GM12874 (cell line): ENCODE data around the gene TBXT.

Experiments used
- CTCF ChIP-seq: IDR thresholded peaks from 2 replicates; pipeline ENCODE4 v1.5.1; 2011; ENCODE audit warnings: low read depth, mild to moderate bottlenecking, control low read depth, low read length, moderate library complexity; ENCODE audit not compliant: insufficient read depth

The TBXT gene

GRCh38 chr6:166167801-166168615 is at the start of gene TBXT:
Gene TBXT (minus strand): TSS chr6:166167851. CDS start chr6:166167591, 260 bp downstream.
- TF ChIP-seq CTCF: no peak

DNA sequence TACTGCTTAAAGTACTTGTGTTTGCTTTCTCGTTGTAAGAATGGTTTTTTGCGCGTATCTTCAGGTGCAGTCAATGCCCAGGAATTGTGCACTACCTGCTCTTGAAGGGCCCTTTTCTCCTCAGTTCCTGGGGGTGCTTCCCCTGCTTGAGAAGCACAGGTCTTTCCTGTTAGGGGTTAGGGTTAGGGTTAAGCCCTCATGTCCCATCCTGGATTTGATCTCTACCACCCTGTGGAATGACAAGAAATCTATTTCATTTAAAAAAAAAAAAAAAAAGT is 39.6 kb upstream of the TBXT start:
- TF ChIP-seq CTCF: no peak

GRCh38 chr6:166206510-166207283 is 39.0 kb upstream of the TBXT start:
- no peak for TF ChIP-seq CTCF

DNA sequence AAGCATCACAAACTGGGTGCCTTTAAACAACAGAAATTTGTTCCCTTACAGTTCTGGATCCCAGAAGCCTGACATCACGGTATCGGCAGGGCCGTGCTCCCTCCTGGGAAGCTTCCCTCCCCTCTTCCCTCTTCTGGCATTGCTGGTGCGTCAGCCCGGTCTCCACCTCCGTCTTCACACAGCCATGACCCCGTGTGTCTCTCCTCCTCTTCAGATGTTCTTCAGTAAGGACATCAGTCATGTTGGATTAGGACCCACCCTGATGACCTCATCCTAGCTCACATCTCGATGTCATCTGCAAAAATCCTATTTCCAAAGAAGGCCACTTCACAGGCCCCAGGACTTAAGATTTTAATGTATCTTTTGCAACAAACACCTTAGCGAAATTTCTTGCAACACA is 38.4 kb upstream of the TBXT start:
- TF ChIP-seq CTCF: no peak

DNA sequence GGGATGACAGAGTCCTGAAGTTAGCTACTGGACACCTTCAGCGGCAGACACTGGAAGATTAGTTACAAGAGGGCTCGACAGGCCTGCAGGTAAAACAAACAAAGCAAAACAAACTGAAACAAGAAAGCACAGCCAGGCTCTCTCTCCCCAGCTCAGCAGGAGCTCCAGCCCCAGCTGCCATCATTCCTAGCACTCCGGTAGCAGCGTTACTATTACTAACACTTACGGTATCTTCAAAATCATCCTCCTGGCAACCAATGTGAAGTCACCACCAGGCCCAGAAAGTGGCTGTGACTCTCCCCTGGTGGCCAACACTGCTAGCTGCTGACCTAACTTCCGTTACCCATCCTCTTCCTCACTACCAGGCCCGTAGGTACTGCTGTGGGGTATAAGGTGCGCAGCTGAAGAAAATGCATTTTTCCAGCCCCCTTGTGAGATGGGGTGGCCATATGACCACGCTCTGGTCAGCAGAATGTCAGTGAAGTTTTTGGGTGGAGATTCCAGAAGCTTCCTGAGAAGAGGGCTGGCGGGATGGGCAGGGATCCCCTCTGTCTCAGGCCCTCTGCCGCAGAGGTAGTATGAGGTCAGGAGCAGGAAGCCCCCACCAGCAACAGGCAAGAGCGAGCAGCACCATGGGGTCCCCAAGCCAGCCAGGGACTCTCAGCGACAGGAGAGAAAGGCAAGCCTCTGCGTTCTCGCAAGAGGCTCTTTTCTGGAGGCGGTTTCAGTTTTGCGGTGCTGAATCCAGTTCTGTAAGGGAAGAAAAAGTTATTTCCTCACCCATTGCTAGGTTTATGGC is 37.4 kb upstream of the TBXT start:
- no peak for TF ChIP-seq CTCF

GRCh38 chr6:166203641-166204222 is 36.1 kb upstream of the TBXT start:
- TF ChIP-seq CTCF: no peak

DNA sequence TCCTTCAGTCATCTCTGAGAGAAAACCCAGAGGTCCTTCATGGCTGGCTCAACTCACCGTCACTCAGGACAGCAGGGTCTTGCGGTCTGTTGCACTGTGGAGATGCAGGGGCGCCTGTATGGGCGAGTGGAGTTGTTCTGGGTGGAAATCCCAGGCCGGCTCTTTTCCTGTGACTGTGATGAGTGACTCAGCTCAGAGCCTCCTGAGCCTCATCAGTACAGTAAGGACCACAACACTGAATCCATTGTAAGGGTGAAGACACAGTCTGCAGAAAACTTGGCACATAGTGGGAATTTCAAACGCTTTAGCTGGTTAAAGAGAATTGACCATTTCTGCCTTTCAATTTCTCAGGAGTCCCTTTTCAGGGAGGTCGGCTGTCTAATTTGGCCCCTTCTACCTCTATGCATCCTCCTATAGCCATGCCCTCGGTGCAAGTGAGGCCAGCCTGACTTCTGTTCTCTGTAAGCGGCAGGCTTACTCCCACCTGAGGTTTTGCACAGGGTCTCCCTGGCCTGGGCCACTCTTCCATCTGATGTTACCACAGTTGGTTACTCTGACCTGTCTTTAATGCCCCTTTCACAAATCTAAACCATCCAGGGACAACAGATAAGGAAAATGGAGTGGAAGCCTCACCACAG is 35.5 kb upstream of the TBXT start:
- TF ChIP-seq CTCF: no peak
